ENCODE measurements around the gene BMPR1B.

BMPR1B gene

GRCh38 chr4:94917146-94917545 is 159.4 kb downstream of the BMPR1B start:
- TF ChIP-seq REST (IDR thresholded peaks at IDR 0.05; ENCODE audit: insufficient read depth in 1 of 2, low read depth in 2 of 2, low read length in 2 of 2) = no peak
- no peak for TF ChIP-seq POLR2AphosphoS5 (IDR thresholded peaks at IDR 0.05; ENCODE audit: low read depth, low read length)
- no peak for TF ChIP-seq SIN3A (IDR thresholded peaks at IDR 0.05; ENCODE audit: borderline replicate concordance, insufficient read depth, low read length)
- no peak for TF ChIP-seq TAF1 (IDR thresholded peaks at IDR 0.05; ENCODE audit: borderline replicate concordance, insufficient read depth, low read length)
- TF ChIP-seq FOXP2 (optimal IDR thresholded peaks at IDR 0.05; ENCODE audit: borderline replicate concordance, extremely low read depth, extremely low read length, insufficient read depth) = no peak

GRCh38 chr4:94918543-94918942 is 160.8 kb downstream of the BMPR1B start:
- TF ChIP-seq POLR2AphosphoS5 (IDR thresholded peaks at IDR 0.05; ENCODE audit: low read depth, low read length) (no peak), REST (IDR thresholded peaks at IDR 0.05; ENCODE audit: insufficient read depth in 1 of 2, low read depth in 2 of 2, low read length in 2 of 2) (no peak), TAF1 (IDR thresholded peaks at IDR 0.05; ENCODE audit: borderline replicate concordance, insufficient read depth, low read length) (no peak), SIN3A (IDR thresholded peaks at IDR 0.05; ENCODE audit: borderline replicate concordance, insufficient read depth, low read length) (no peak), FOXP2 (optimal IDR thresholded peaks at IDR 0.05; ENCODE audit: borderline replicate concordance, extremely low read depth, extremely low read length, insufficient read depth) (no peak)

- TF ChIP-seq POLR2AphosphoS5 (IDR thresholded peaks at IDR 0.05; ENCODE audit: low read depth, low read length) (no peak), SIN3A (IDR thresholded peaks at IDR 0.05; ENCODE audit: borderline replicate concordance, insufficient read depth, low read length) (no peak), REST (IDR thresholded peaks at IDR 0.05; ENCODE audit: insufficient read depth in 1 of 2, low read depth in 2 of 2, low read length in 2 of 2) (no peak), FOXP2 (optimal IDR thresholded peaks at IDR 0.05; ENCODE audit: borderline replicate concordance, extremely low read depth, extremely low read length, insufficient read depth) (no peak), TAF1 (IDR thresholded peaks at IDR 0.05; ENCODE audit: borderline replicate concordance, insufficient read depth, low read length) (no peak)
These were observed 162.6 kb downstream of the BMPR1B start for GRCh38 chr4:94920369-94920768.

DNA sequence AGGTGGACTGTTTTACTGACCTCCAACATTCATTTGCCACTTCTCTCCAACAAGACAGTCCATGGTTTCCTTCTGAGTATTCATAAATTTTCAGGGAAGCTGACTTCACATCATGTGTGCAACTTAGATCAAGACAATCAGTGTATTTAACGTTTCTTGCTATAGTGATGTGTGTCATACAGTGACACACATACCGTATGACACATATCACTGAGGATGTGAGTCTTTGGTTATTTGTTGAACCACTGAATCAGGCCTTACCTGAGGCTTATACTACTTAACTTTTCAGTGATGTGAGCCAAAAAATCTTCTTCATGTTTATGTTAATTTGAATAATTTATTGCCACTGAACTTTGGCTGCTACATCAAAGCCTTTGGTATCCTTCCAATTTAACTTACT is 166.8 kb downstream of the BMPR1B start:
- no peak for TF ChIP-seq FOXP2 (optimal IDR thresholded peaks at IDR 0.05; ENCODE audit: borderline replicate concordance, extremely low read depth, extremely low read length, insufficient read depth)
- TF ChIP-seq REST (IDR thresholded peaks at IDR 0.05; ENCODE audit: insufficient read depth in 1 of 2, low read depth in 2 of 2, low read length in 2 of 2) = no peak
- TF ChIP-seq SIN3A (IDR thresholded peaks at IDR 0.05; ENCODE audit: borderline replicate concordance, insufficient read depth, low read length) = no peak
- no peak for TF ChIP-seq POLR2AphosphoS5 (IDR thresholded peaks at IDR 0.05; ENCODE audit: low read depth, low read length)
- no peak for TF ChIP-seq TAF1 (IDR thresholded peaks at IDR 0.05; ENCODE audit: borderline replicate concordance, insufficient read depth, low read length)

Data from PFSK-1 (cell line).